K562 (cell line): ENCODE measurements around the gene LMBR1L. TPM values are rescaled to one million over a fixed set of nuclear protein-coding genes. Genes with fewer than 3 reads are reported as not detected.

ENCODE experiments used
- CHD1 ChIP-seq: fragments of 200-600 bp; sonication (generic); IDR thresholded peaks from one replicate; pipeline ENCODE4 v1.6.1; 2012; ENCODE audit warnings: mild to moderate bottlenecking, moderate library complexity, low read length, inconsistent platforms
- HNRNPL ChIP-seq: fragments of 200-400 bp; formaldehyde crosslinking; IDR thresholded peaks from 2 replicates; pipeline ENCODE4 v1.6.1; 2017; ENCODE audit warnings: low read depth, mild to moderate bottlenecking, low read length
- LCOR ChIP-seq: sonication (generic); formaldehyde crosslinking; IDR thresholded peaks from 2 replicates; pipeline ENCODE4 v1.8.0; 2022; ENCODE audit warnings: mild to moderate bottlenecking, missing genetic modification reagents
- RAD21 ChIP-seq, 2 experiments: fragments of 250-450 bp in 1 of 2; fragments of 450-650 bp in 1 of 2; sonication (Bioruptor Pico) in 1 of 2; formaldehyde crosslinking in 1 of 2; IDR thresholded peaks in 1 of 2; conservative IDR thresholded peaks in 1 of 2; 2 replicates each; pipeline versions ENCODE4 v1.4.0 to v1.8.0; 2020 to 2022; ENCODE audit warnings: mild to moderate bottlenecking in 2 of 2, moderate library complexity in 1 of 2
- RBBP5 ChIP-seq: fragments of 200-600 bp; sonication (generic); IDR thresholded peaks from 2 replicates; pipeline ENCODE4 v1.6.1; 2012; ENCODE audit warnings: borderline replicate concordance, mild to moderate bottlenecking, low read length, control low read depth, inconsistent platforms; ENCODE audit not compliant: insufficient read depth, poor library complexity, severe bottlenecking
- REST ChIP-seq, 2 experiments: fragments of 450-650 bp; formaldehyde crosslinking in 1 of 2; IDR thresholded peaks; 2 replicates each; pipeline versions ENCODE4 v1.4.0 to v1.6.1; 2014 to 2020; ENCODE audit warnings: mild to moderate bottlenecking in 2 of 2, borderline replicate concordance in 1 of 2, low read depth in 1 of 2
- ZBTB33 ChIP-seq: sonication (generic); formaldehyde crosslinking; IDR thresholded peaks from 2 replicates; pipeline ENCODE4 v1.8.1; 2023; ENCODE audit warnings: mild to moderate bottlenecking, missing genetic modification reagents
- ZNF696 ChIP-seq: fragments of 250-450 bp; sonication (Bioruptor Pico); conservative IDR thresholded peaks from 2 replicates; pipeline ENCODE4 v1.4.0; 2020; ENCODE audit warnings: mild to moderate bottlenecking, moderate library complexity
- polyA plus RNA-seq, 8 experiments: library from polyadenylated mRNA; depleted of rRNA in 4 of 8; stranded (reverse) in 5 of 8; unstranded in 3 of 8; fragments of >200 nt; fragmentation: Nextera tagmentation in 2 of 8; fragmentation: Illumina TruSeq in 1 of 8; extraction: Ambion mirVana in 2 of 8; extraction: Trizol in 1 of 8; gene quantifications; 2 replicates each; pipeline versions ENCODE4 v1.2.1 to v1.2.3, GENCODE V29; 2011 to 2014; ENCODE audit warnings: inconsistent platforms in 1 of 8, missing spikeins in 1 of 8
- total RNA-seq, 7 experiments: library from RNA; depleted of rRNA in 6 of 7; stranded (reverse); fragments of >200 nt in 6 of 7; fragmentation: Illumina TruSeq in 2 of 7; extraction: Trizol in 2 of 7; gene quantifications; 2 replicates each; pipeline versions ENCODE4 v1.2.1 to v1.2.3, GENCODE V29; 2011 to 2021; ENCODE audit warnings: low replicate concordance in 1 of 7

The LMBR1L gene
- total and polyA plus RNA-seq, 9 of the 15 experiments (the other 6 are each of a cell fraction or from before 2014, with no cell fraction given): 2.5 to 57.0 (median 31.1) TPM

GRCh38 chr12:49094160-49094974 is 16.3 kb downstream of the LMBR1L start, which contains the start of gene DHH (continued):
- peak; percentile 62 for TF ChIP-seq REST (IDR thresholded peaks at IDR 0.05; ENCODE audit: borderline replicate concordance)
- TF ChIP-seq REST (CRISPR knock-in tag; IDR thresholded peaks at IDR 0.05; ENCODE audit: low read depth): no peak
- no peak for TF ChIP-seq ZNF696 (CRISPR knock-in tag)
- no peak for TF ChIP-seq LCOR (CRISPR knock-in tag)
- peak; percentile 47 for TF ChIP-seq CHD1
- no peak for TF ChIP-seq RAD21 (CRISPR knock-in tag; conservative IDR thresholded peaks at IDR 0.05 in 1 of 2, IDR thresholded peaks at IDR 0.05 in 1 of 2)
- TF ChIP-seq RBBP5: peak; percentile 29
- peak; percentile 47; the same call in 1 of the 2 replicates for TF ChIP-seq ZBTB33
- peak; percentile 65; the same call in 1 of the 2 replicates for TF ChIP-seq HNRNPL
